ENCODE measurements around the gene C9orf72.

The C9orf72 gene

DNA sequence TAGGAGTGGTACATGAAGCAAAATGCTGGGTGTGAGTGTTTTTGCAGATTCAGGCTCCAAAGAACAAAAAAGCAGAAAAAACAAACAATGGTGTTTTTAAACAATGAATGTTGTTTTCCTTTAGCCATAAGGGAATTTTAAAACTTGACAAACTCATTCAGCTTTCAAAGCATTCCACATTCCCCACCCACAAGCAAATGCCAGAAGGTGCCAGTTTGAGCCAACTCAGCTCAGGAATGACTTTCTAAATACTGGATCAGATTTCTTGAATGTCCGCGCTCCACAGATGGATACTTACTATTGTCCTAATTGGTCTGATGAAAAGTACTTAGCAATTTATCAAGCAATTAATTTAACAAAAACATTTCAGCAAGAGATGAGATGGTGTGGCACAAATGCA lies 30.8 kb downstream of the C9orf72 start:
- TF ChIP-seq OSR1 (CRISPR knock-in tag; IDR thresholded peaks at IDR 0.05): no peak
- no peak for TF ChIP-seq GLIS3 (CRISPR knock-in tag; IDR thresholded peaks at IDR 0.05)
- no peak for TF ChIP-seq ZC3H10 (CRISPR knock-in tag; IDR thresholded peaks at IDR 0.05)
- TF ChIP-seq ISL1 (CRISPR knock-in tag; IDR thresholded peaks at IDR 0.05): no peak
- no peak for TF ChIP-seq BACH2 (CRISPR knock-in tag; IDR thresholded peaks at IDR 0.05; ENCODE audit: borderline replicate concordance)
- TF ChIP-seq TCF4 (CRISPR knock-in tag; IDR thresholded peaks at IDR 0.05; ENCODE audit: borderline replicate concordance): no peak
- no peak for TF ChIP-seq PPARA (CRISPR knock-in tag; IDR thresholded peaks at IDR 0.05; ENCODE audit: borderline replicate concordance)
- TF ChIP-seq RARB (CRISPR knock-in tag; IDR thresholded peaks at IDR 0.05): no peak
- TF ChIP-seq, protein P1, sequence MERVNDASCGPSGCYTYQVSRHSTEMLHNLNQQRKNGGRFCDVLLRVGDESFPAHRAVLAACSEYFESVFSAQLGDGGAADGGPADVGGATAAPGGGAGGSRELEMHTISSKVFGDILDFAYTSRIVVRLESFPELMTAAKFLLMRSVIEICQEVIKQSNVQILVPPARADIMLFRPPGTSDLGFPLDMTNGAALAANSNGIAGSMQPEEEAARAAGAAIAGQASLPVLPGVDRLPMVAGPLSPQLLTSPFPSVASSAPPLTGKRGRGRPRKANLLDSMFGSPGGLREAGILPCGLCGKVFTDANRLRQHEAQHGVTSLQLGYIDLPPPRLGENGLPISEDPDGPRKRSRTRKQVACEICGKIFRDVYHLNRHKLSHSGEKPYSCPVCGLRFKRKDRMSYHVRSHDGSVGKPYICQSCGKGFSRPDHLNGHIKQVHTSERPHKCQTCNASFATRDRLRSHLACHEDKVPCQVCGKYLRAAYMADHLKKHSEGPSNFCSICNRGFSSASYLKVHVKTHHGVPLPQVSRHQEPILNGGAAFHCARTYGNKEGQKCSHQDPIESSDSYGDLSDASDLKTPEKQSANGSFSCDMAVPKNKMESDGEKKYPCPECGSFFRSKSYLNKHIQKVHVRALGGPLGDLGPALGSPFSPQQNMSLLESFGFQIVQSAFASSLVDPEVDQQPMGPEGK (CRISPR knock-in tag; IDR thresholded peaks at IDR 0.05; ENCODE audit: borderline replicate concordance): no peak
- no peak for TF ChIP-seq SNAI2 (CRISPR knock-in tag; IDR thresholded peaks at IDR 0.05)
- TF ChIP-seq ARNTL (CRISPR knock-in tag; IDR thresholded peaks at IDR 0.05; ENCODE audit: borderline replicate concordance, low read depth): no peak
- no peak for TF ChIP-seq ZNF8 (CRISPR knock-in tag; IDR thresholded peaks at IDR 0.05)
- no peak for TF ChIP-seq ZFP30 (CRISPR knock-in tag; IDR thresholded peaks at IDR 0.05)
- no peak for TF ChIP-seq TOX (CRISPR knock-in tag; IDR thresholded peaks at IDR 0.05; ENCODE audit: borderline replicate concordance)
- TF ChIP-seq ZFP3 (CRISPR knock-in tag; IDR thresholded peaks at IDR 0.05): no peak
- no peak for TF ChIP-seq CSDC2 (CRISPR knock-in tag; IDR thresholded peaks at IDR 0.05)
- ATAC-seq: peak; percentile 47; the same call in 2 of the 3 replicates

DNA sequence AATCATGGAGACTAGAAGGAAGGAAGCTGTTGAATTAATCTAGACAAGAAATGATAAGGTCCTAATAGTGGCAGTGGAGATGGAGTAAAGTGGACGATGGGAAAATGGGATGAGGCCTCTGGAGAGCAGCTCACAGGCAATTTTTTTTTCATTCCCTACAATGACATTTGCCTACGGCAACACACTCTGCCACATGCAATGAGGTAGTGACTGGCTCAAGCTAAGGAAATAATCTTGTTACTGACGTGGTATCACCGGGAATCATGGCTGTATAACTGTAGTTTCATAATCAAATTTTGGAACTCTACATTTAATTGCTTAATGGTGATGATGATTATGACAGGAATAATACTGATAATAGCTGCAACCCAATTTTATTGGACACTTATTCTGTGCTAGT lies 31.5 kb downstream of the C9orf72 start:
- no peak for ATAC-seq
- TF ChIP-seq GLIS3 (CRISPR knock-in tag; IDR thresholded peaks at IDR 0.05) (no peak), ESRRG (CRISPR knock-in tag; IDR thresholded peaks at IDR 0.05) (no peak), ZNF8 (CRISPR knock-in tag; IDR thresholded peaks at IDR 0.05) (no peak), OSR1 (CRISPR knock-in tag; IDR thresholded peaks at IDR 0.05) (no peak)
- TF ChIP-seq, protein P2, sequence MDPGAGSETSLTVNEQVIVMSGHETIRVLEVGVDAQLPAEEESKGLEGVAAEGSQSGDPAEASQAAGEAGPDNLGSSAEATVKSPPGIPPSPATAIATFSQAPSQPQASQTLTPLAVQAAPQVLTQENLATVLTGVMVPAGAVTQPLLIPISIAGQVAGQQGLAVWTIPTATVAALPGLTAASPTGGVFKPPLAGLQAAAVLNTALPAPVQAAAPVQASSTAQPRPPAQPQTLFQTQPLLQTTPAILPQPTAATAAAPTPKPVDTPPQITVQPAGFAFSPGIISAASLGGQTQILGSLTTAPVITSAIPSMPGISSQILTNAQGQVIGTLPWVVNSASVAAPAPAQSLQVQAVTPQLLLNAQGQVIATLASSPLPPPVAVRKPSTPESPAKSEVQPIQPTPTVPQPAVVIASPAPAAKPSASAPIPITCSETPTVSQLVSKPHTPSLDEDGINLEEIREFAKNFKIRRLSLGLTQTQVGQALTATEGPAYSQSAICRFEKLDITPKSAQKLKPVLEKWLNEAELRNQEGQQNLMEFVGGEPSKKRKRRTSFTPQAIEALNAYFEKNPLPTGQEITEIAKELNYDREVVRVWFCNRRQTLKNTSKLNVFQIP (CRISPR knock-in tag; IDR thresholded peaks at IDR 0.05; ENCODE audit: borderline replicate concordance, low read depth): no peak
- TF ChIP-seq, protein P3, sequence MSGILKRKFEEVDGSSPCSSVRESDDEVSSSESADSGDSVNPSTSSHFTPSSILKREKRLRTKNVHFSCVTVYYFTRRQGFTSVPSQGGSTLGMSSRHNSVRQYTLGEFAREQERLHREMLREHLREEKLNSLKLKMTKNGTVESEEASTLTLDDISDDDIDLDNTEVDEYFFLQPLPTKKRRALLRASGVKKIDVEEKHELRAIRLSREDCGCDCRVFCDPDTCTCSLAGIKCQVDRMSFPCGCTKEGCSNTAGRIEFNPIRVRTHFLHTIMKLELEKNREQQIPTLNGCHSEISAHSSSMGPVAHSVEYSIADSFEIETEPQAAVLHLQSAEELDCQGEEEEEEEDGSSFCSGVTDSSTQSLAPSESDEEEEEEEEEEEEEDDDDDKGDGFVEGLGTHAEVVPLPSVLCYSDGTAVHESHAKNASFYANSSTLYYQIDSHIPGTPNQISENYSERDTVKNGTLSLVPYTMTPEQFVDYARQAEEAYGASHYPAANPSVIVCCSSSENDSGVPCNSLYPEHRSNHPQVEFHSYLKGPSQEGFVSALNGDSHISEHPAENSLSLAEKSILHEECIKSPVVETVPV (CRISPR knock-in tag; IDR thresholded peaks at IDR 0.05): no peak

DNA sequence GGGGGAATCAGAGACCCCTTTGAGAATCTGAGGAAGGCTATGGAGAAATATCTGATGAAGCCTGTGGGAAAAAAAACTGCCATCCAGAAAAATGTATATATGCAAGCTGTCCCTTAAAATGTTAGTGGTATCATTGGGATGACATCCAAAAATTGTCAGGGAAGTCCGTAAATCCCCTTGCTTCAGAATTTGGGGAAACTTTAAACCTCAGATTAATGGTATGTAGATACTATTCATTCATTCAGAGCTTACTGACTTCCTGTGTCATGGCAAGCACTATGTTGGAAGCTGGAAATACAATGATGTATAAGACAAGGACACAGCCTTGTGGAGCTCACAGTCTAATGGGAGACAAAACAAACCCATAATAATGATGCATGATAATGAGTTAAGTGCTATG lies 32.8 kb downstream of the C9orf72 start:
- ATAC-seq: peak; percentile 60; the same call in 2 of the 3 replicates
- no peak for TF ChIP-seq ESRRG (CRISPR knock-in tag; IDR thresholded peaks at IDR 0.05)
- TF ChIP-seq ZNF565 (CRISPR knock-in tag; conservative IDR thresholded peaks at IDR 0.05; ENCODE audit: low read depth): no peak
- TF ChIP-seq ARNTL (CRISPR knock-in tag; IDR thresholded peaks at IDR 0.05; ENCODE audit: borderline replicate concordance, low read depth): no peak
- no peak for TF ChIP-seq ZFP3 (CRISPR knock-in tag; IDR thresholded peaks at IDR 0.05)
- TF ChIP-seq OSR1 (CRISPR knock-in tag; IDR thresholded peaks at IDR 0.05): no peak
- TF ChIP-seq, protein P1 (CRISPR knock-in tag; IDR thresholded peaks at IDR 0.05; ENCODE audit: borderline replicate concordance): no peak
- no peak for TF ChIP-seq CSDC2 (CRISPR knock-in tag; IDR thresholded peaks at IDR 0.05)

DNA sequence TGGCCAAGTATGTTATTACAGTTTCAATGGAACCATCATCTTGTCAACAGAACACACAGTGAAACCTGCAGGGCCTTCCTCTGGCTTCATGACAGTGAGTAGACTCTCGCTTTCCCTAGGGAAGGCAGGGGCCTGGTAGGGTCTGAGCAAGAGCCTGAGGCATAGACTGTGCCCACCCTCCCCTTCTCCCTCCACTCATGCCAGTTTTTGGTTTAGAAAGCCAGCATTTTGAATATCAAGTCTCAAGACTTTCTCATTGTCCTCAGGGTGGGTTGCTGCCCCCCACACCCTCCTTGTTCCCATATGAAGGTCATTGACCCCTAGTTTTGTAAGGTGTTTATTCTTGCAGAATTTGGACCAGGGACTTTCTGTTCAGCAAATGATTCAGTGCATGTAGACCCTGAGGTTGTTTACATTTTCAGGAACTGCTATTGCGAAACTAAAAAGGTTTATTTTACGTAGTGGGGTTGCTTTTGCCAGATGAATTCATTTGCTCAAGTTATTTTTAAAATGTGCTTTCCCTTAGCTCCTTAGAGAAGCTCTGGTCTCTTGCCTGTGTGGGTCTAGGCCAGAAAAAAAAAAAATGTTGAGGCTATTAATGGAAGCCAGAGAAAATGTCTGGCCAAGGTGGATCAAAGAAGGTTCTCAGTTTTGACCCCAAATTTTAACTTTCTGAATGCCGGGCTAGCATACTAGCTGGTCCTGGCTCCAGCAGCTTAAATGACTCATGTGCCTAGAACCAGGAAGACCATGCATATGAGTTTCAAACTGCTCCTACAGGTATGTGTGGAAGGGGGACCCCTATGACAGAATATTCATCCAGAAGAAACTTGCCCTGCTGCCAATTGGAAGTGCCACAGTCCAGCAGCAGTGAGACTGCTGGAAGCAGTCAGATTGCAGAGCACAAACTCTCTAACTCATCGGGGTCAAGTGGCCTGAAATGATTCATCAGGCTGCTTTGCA lies 33.5 kb downstream of the C9orf72 start:
- ATAC-seq: peak; percentile 63
- TF ChIP-seq GLIS3 (CRISPR knock-in tag; IDR thresholded peaks at IDR 0.05) (no peak), ARNTL (CRISPR knock-in tag; IDR thresholded peaks at IDR 0.05; ENCODE audit: borderline replicate concordance, low read depth) (no peak), ZFP3 (CRISPR knock-in tag; IDR thresholded peaks at IDR 0.05) (no peak), ZNF8 (CRISPR knock-in tag; IDR thresholded peaks at IDR 0.05) (no peak), ESRRG (CRISPR knock-in tag; IDR thresholded peaks at IDR 0.05) (no peak), SNAI2 (CRISPR knock-in tag; IDR thresholded peaks at IDR 0.05) (no peak), ZC3H10 (CRISPR knock-in tag; IDR thresholded peaks at IDR 0.05) (no peak), ZNF565 (CRISPR knock-in tag; conservative IDR thresholded peaks at IDR 0.05; ENCODE audit: low read depth) (no peak), ZFP30 (CRISPR knock-in tag; IDR thresholded peaks at IDR 0.05) (no peak), RARB (CRISPR knock-in tag; IDR thresholded peaks at IDR 0.05) (no peak)
- TF ChIP-seq, protein P2 (CRISPR knock-in tag; IDR thresholded peaks at IDR 0.05; ENCODE audit: borderline replicate concordance, low read depth): no peak
- TF ChIP-seq, protein P1 (CRISPR knock-in tag; IDR thresholded peaks at IDR 0.05; ENCODE audit: borderline replicate concordance): no peak
- TF ChIP-seq, protein P3 (CRISPR knock-in tag; IDR thresholded peaks at IDR 0.05): no peak
